GM12864 (cell line): ENCODE results near the gene OR10A6.

ENCODE experiments used
- DNase-seq: peaks from one replicate; pipeline ENCODE4 v3.0.0-alpha.2; 2011; ENCODE audit warnings: low read depth
- H3K4me3 ChIP-seq: 2 replicates; pipeline ENCODE4 v1.5.1; 2011; ENCODE audit warnings: mild to moderate bottlenecking, low read depth, low read length, control low read depth
- CTCF ChIP-seq: IDR thresholded peaks from 2 replicates; pipeline ENCODE4 v1.5.1; 2011; ENCODE audit warnings: low read depth, mild to moderate bottlenecking, moderate library complexity, low read length, control low read depth, inconsistent platforms; ENCODE audit errors: missing control alignments

OR10A6 gene

DNA sequence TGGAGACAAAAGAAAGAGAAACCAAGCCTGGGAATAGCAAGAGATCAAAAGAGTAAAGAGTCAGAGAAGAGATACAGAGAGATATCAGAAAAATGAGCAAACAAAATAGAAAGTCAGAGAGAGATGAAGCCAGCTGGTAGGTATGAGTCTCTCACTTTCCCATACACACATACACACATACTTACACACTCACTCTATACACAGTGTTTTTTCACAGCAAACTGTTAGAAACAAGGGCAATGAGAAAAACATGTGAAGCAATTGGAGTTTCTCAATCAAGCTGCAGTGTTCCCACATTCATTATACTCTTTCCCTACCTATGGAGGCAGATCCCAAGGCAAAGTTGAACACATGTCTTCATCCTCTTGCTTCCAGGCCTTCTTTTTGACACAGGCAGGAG is 36.8 kb upstream of the OR10A6 start:
- no peak for TF ChIP-seq CTCF
- H3K4me3 ChIP-seq: no peak overlapping the region

GRCh38 chr11:7967097-7967496 is 36.0 kb upstream of the OR10A6 start:
- no peak for TF ChIP-seq CTCF
- DNase-seq: no peak
- H3K4me3 ChIP-seq: no peak overlapping the region

More for the DNA sequence above, 36.8 kb upstream of the OR10A6 start:
- DNase-seq: no peak

- TF ChIP-seq CTCF: no peak
- DNase-seq: no peak
- no peak within 1 kb of the TSS for H3K4me3 ChIP-seq
These were observed 34.3 kb upstream of the OR10A6 start, which contains the start of gene NLRP10 for GRCh38 chr11:7965386-7965785. Gene NLRP10 (minus strand): TSS chr11:7965447. CDS start chr11:7963495, 1,952 bp downstream.

GRCh38 chr11:7964873-7965272 is 33.8 kb upstream of the OR10A6 start:
- DNase-seq: no peak
- no peak for TF ChIP-seq CTCF
- no peak overlapping the region for H3K4me3 ChIP-seq

GRCh38 chr11:7964261-7964660 is 33.2 kb upstream of the OR10A6 start:
- no peak for DNase-seq
- H3K4me3 ChIP-seq: no peak overlapping the region
- no peak for TF ChIP-seq CTCF

DNA sequence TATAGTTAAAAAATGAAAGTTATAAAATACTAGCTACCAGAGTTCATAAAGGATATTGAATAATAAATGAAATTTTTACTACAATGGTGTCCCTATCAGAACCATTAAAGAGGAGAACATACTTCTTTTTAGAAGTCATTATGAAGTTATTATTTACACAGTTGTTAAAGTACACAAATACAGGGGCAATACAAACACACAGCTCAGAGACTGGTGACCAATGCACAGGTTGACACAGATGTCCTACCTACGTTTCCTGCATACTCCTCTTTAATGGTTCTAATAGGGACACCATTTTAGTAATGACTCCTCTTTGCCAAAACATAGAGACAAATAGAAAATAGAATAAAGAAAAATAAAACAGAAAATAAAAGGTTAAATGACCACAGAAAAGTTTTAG is 24.1 kb upstream of the OR10A6 start:
- DNase-seq: no peak
- no peak for TF ChIP-seq CTCF
- H3K4me3 ChIP-seq: no peak overlapping the region

DNA sequence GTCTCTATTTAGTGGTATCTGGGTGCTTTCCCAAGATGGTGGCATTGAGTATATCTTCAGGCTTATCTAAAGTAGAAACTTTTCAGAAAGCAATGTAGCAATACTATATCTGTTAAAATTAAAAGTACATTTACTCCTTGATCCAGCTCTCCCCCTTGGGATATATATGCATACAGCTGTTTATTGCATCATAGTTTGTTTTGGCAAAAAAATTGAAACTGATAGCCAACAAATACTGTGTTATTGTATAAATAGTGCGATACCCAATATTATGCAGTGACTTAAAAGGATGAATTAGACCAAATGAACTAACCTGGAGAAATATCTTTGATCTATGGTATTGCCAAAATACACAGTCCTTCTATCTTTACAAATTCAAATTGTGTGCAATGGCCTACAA is 18.9 kb upstream of the OR10A6 start:
- no peak for TF ChIP-seq CTCF
- DNase-seq: no peak
- H3K4me3 ChIP-seq: no peak overlapping the region
